Stimulated activated CD8-positive, alpha-beta memory T cell treated with anti-CD3 and anti-CD28 coated beads, Interleukin-15, amount 100 ng/mL, for 1 hour (primary cell): ENCODE measurements around the gene SATL1.
"Not testable (repeated sequence)": the region's sequence is repeated elsewhere in the genome, so short reads cannot be mapped to it uniquely, and the experiment has no call there.

Experiments
- DNase-seq: peaks from one replicate; pipeline ENCODE4 v3.0.0-alpha.2; 2020; ENCODE audit warnings: low read depth

Gene SATL1

GRCh38 chrX:85243761-85244449 is at the start of gene SATL1, which contains the start of gene ZNF711:
TSS of gene SATL1 (minus strand) at chrX:85243779. CDS start at chrX:85108968, 134,811 bp downstream.
TSS of gene ZNF711 (plus strand) at chrX:85243991. CDS start at chrX:85247573, 3,582 bp downstream.
- no peak for DNase-seq

GRCh38 chrX:85288992-85289723 is 45.6 kb upstream of the SATL1 start:
- DNase-seq, result no peak

- not testable (repeated sequence) for DNase-seq
These were observed 41.7 kb upstream of the SATL1 start for GRCh38 chrX:85285286-85285685.

GRCh38 chrX:85244450-85245211 is 1.1 kb upstream of the SATL1 start:
- DNase-seq, result no peak

- DNase-seq, result no peak
These were observed 424 bp downstream of the SATL1 start for GRCh38 chrX:85243155-85243554.

- no peak for DNase-seq
These were observed 20.2 kb downstream of the SATL1 start for GRCh38 chrX:85223359-85223758.

- no peak for DNase-seq
These were observed 22.2 kb downstream of the SATL1 start for GRCh38 chrX:85221361-85221760.

- no peak for DNase-seq
These were observed 27.6 kb downstream of the SATL1 start for GRCh38 chrX:85215946-85216345.

- DNase-seq, result no peak
These were observed 29.6 kb downstream of the SATL1 start for GRCh38 chrX:85213792-85214530.

- DNase-seq, result no peak
These were observed 40.1 kb downstream of the SATL1 start for GRCh38 chrX:85203461-85203970.

- DNase-seq, result no peak
These were observed 47.3 kb downstream of the SATL1 start for GRCh38 chrX:85196319-85196718.

GRCh38 chrX:85159644-85160043 is 83.9 kb downstream of the SATL1 start:
- DNase-seq, result no peak

- no peak for DNase-seq
These were observed 102.6 kb downstream of the SATL1 start for GRCh38 chrX:85140964-85141363.

GRCh38 chrX:85139422-85139821 is 104.2 kb downstream of the SATL1 start:
- no peak for DNase-seq

GRCh38 chrX:85136409-85136808 is 107.2 kb downstream of the SATL1 start:
- no peak for DNase-seq

- no peak for DNase-seq
These were observed 128.3 kb downstream of the SATL1 start for GRCh38 chrX:85115252-85115651.

- DNase-seq, result no peak
These were observed 128.8 kb downstream of the SATL1 start for GRCh38 chrX:85114776-85115175.

- DNase-seq, result no peak
These were observed 129.4 kb downstream of the SATL1 start for GRCh38 chrX:85114171-85114570.

- no peak for DNase-seq
These were observed 129.8 kb downstream of the SATL1 start for GRCh38 chrX:85113746-85114145.

GRCh38 chrX:85112293-85112692 is 131.3 kb downstream of the SATL1 start:
- no peak for DNase-seq

- no peak for DNase-seq
These were observed 132.2 kb downstream of the SATL1 start for GRCh38 chrX:85111347-85111746.

- no peak for DNase-seq
These were observed 134.3 kb downstream of the SATL1 start for GRCh38 chrX:85109235-85109634.
